BJ (cell line): ENCODE results near the gene DLG1. TPM values are rescaled to one million over a fixed set of nuclear protein-coding genes. Genes with fewer than 3 reads are reported as not detected.

Experiments used
- CTCF ChIA-PET: fragments of 350-600 bp; formaldehyde crosslinking; extraction: SDS; loops from one replicate; lab custom pipeline; 2021; ENCODE audit warnings: antibody characterized with exemption, inconsistent platforms; lab: Yijun Ruan, JAX
- POLR2A ChIA-PET: fragments of 300-600 bp; sonication (Branson Sonifier 250); formaldehyde crosslinking; extraction: SDS; loops from one replicate; lab custom pipeline; 2021; ENCODE audit warnings: antibody characterized with exemption; lab: Charles Lee
- DNase-seq: peaks from one replicate; pipeline ENCODE4 v3.0.0-alpha.2; 2011; ENCODE audit warnings: low read depth
- H3K27me3 ChIP-seq: 2 replicates; pipeline ENCODE4 v1.6.0; 2011; ENCODE audit warnings: low read length; ENCODE audit not compliant: control insufficient read depth, insufficient read depth
- H3K36me3 ChIP-seq: 2 replicates; pipeline ENCODE4 v1.5.1; 2011; ENCODE audit warnings: low read length; ENCODE audit not compliant: control insufficient read depth, insufficient read depth
- H3K4me3 ChIP-seq: 2 replicates; pipeline ENCODE4 v1.5.1; 2011; ENCODE audit warnings: low read depth, mild to moderate bottlenecking, control low read depth, low read length
- CTCF ChIP-seq: IDR thresholded peaks from 2 replicates; pipeline ENCODE4 v1.5.1; 2011; ENCODE audit warnings: low read depth, mild to moderate bottlenecking, control low read depth, inconsistent platforms, low read length, moderate library complexity; ENCODE audit not compliant: insufficient read depth
- polyA plus RNA-seq: library from polyadenylated mRNA; depleted of rRNA; stranded (reverse); fragments of >200 nt; gene quantifications from 2 replicates; pipeline ENCODE4 v1.2.3, GENCODE V29; 2011

Gene DLG1
- polyA plus RNA-seq, 1 experiment, result 40.4 TPM

GRCh38 chr3:197007953-197008352 lies 290.5 kb downstream of the DLG1 start:
- no peaks in the 10 kb centered on the region for H3K27me3 ChIP-seq
- no peak for TF ChIP-seq CTCF
- H3K36me3 ChIP-seq, result no peaks in the 10 kb centered on the region
- DNase-seq, result no peak
- POLR2A ChIA-PET, result no interaction called here
- H3K4me3 ChIP-seq, result no peak overlapping the region
- CTCF ChIA-PET, result interaction anchor here (2.5 kb wide), 1 partner anchor 22 kb away, joined by 12 read pairs; the partner anchor contains the start of gene MELTF

- no peak for DNase-seq
- TF ChIP-seq CTCF, result no peak
- Histone ChIP-seq H3K36me3 (no peaks in the 10 kb centered on the region), H3K4me3 (no peak overlapping the region), H3K27me3 (no peaks in the 10 kb centered on the region)
- POLR2A ChIA-PET, result no interaction called here
- CTCF ChIA-PET, result interaction anchor here (1.5 kb wide), 1 partner anchor 22 kb away, joined by 8 read pairs; the partner anchor contains the start of gene MELTF
These were observed 291.0 kb downstream of the DLG1 start for GRCh38 chr3:197007296-197007940.

GRCh38 chr3:197006860-197007259 lies 291.6 kb downstream of the DLG1 start:
- DNase-seq, result no peak
- TF ChIP-seq CTCF, result no peak
- POLR2A ChIA-PET, result no interaction called here
- no peaks in the 10 kb centered on the region for H3K27me3 ChIP-seq
- CTCF ChIA-PET, result interaction anchor here (1.5 kb wide), 1 partner anchor 23 kb away, joined by 8 read pairs; the partner anchor contains the start of gene MELTF
- H3K36me3 ChIP-seq, result no peaks in the 10 kb centered on the region
- no peak overlapping the region for H3K4me3 ChIP-seq

GRCh38 chr3:197006446-197006845 lies 292.0 kb downstream of the DLG1 start:
- no peak overlapping the region for H3K4me3 ChIP-seq
- ChIA-PET CTCF (interaction anchor here (1.5 to 2.8 kb wide), 3 partner anchors 13 to 28 kb away, joined by 3 to 8 read pairs (median 5); partner anchors contain the start of gene MELTF), POLR2A (no interaction called here)
- no peaks in the 10 kb centered on the region for H3K27me3 ChIP-seq
- TF ChIP-seq CTCF, result no peak
- DNase-seq, result no peak
- H3K36me3 ChIP-seq, result no peaks in the 10 kb centered on the region

- Histone ChIP-seq H3K27me3 (no peaks in the 10 kb centered on the region), H3K36me3 (no peaks in the 10 kb centered on the region), H3K4me3 (peak overlapping the region; percentile 59)
- POLR2A ChIA-PET, result no interaction called here
- CTCF ChIA-PET, result interaction anchor here (0.7 to 2.8 kb wide), 18 partner anchors 8 to 596 kb away, joined by 3 to 15 read pairs (median 4); partner anchors contain the start of gene MELTF
- no peak for DNase-seq
- TF ChIP-seq CTCF, result no peak
These were observed 294.7 kb downstream of the DLG1 start for GRCh38 chr3:197003461-197004385.
